Glutamatergic neuron (in vitro differentiated cells): ENCODE measurements around the gene ZRANB3. TPM values are rescaled to one million over a fixed set of nuclear protein-coding genes. Genes with fewer than 3 reads are reported as not detected.

ENCODE experiments used
- DNase-seq: peaks from one replicate; pipeline ENCODE4 v3.0.0; 2022
- H3K27ac Mint-ChIP-seq: one replicate; pipeline ENCODE4 v1.8.0; 2020; ENCODE audit warnings: mild to moderate bottlenecking, mixed read lengths, inconsistent platforms; ENCODE audit not compliant: unreplicated experiment
- H3K27me3 Mint-ChIP-seq: one replicate; pipeline ENCODE4 v1.8.0; 2020; ENCODE audit warnings: mild to moderate bottlenecking, moderate library complexity, mixed read lengths, inconsistent platforms; ENCODE audit not compliant: unreplicated experiment
- H3K36me3 Mint-ChIP-seq: one replicate; pipeline ENCODE4 v1.8.0; 2020; ENCODE audit warnings: mild to moderate bottlenecking, mixed read lengths, inconsistent platforms; ENCODE audit not compliant: unreplicated experiment
- H3K4me1 Mint-ChIP-seq: one replicate; pipeline ENCODE4 v1.8.0; 2020; ENCODE audit warnings: mild to moderate bottlenecking, low read depth, mixed read lengths, inconsistent platforms; ENCODE audit not compliant: unreplicated experiment
- H3K4me3 Mint-ChIP-seq: one replicate; pipeline ENCODE4 v1.8.0; 2020; ENCODE audit warnings: mild to moderate bottlenecking, mixed read lengths, inconsistent platforms; ENCODE audit not compliant: unreplicated experiment
- H3K9me3 Mint-ChIP-seq: one replicate; pipeline ENCODE4 v1.8.0; 2020; ENCODE audit warnings: mild to moderate bottlenecking, moderate library complexity, mixed read lengths, inconsistent platforms; ENCODE audit not compliant: unreplicated experiment
- total RNA-seq: library from RNA; stranded (reverse); fragmentation: NEBNext Ultra II Directional; extraction: Animal tissue kit (Norgen Biotek cat#: 25700); gene quantifications from one replicate; pipeline ENCODE4 v1.2.1, GENCODE V29; 2021; ENCODE audit not compliant: unreplicated experiment
- TF ChIP-seq, protein P1 (sequence below): fragments of 200-600 bp; sonication (generic); IDR thresholded peaks from one replicate; pipeline ENCODE4 v1.5.0; 2021; ENCODE audit not compliant: partially characterized antibody, unreplicated experiment

ZRANB3 gene
- total RNA-seq, 1 donor from 2014 or later, result 10.7 TPM

DNA sequence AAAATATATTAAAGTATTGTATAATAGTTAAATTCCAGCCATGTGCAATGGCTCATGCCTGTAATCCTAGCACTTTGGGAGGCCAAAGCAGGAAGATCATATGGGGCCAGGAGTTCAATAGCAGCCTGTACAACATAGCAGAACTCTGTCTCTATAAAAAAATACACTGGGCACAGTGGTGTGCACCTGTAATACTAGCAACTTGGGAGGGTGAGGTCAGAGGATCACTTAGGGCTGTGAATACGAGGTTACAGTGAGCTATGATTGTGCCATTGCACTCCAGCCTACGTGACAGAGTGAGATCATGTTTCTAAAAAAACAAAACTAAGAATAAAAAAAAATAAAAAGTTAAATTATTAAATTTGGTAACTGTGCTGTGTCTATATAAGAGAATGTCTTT lies 36.1 kb downstream of the ZRANB3 start:
- Mint-ChIP-seq H3K9me3 (peaks cover 5% of the 10 kb centered on the region), H3K36me3 (peaks cover 19% of the 10 kb centered on the region), H3K4me3 (no peak overlapping the region), H3K27me3 (no peaks in the 10 kb centered on the region), H3K27ac (no peak overlapping the region), H3K4me1 (no peaks in the 10 kb centered on the region)
- TF ChIP-seq, protein P1, sequence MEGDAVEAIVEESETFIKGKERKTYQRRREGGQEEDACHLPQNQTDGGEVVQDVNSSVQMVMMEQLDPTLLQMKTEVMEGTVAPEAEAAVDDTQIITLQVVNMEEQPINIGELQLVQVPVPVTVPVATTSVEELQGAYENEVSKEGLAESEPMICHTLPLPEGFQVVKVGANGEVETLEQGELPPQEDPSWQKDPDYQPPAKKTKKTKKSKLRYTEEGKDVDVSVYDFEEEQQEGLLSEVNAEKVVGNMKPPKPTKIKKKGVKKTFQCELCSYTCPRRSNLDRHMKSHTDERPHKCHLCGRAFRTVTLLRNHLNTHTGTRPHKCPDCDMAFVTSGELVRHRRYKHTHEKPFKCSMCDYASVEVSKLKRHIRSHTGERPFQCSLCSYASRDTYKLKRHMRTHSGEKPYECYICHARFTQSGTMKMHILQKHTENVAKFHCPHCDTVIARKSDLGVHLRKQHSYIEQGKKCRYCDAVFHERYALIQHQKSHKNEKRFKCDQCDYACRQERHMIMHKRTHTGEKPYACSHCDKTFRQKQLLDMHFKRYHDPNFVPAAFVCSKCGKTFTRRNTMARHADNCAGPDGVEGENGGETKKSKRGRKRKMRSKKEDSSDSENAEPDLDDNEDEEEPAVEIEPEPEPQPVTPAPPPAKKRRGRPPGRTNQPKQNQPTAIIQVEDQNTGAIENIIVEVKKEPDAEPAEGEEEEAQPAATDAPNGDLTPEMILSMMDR, result no peak
- no peak for DNase-seq

DNA sequence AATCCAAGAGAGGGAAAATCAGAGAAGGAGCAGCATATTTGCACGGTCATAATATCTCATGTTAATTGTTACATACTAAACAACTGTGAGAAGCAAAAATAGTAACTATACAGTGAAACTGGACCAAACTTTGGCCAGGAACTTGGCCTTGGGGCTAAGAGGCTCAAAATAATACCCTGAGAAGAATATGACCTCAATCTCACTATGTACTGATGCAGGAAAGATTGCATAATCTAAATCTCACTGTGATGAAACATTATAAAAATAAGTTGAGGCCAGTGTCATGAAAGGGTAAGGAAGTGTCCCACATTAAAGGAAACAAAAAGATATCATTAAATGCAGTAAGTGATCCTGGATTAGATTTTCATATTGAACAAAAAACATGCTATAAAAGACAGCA lies 36.5 kb downstream of the ZRANB3 start:
- no peak for DNase-seq
- Mint-ChIP-seq H3K36me3 (peaks cover 15% of the 10 kb centered on the region), H3K9me3 (peaks cover 5% of the 10 kb centered on the region), H3K27me3 (no peaks in the 10 kb centered on the region), H3K4me1 (no peaks in the 10 kb centered on the region), H3K4me3 (no peak overlapping the region), H3K27ac (no peak overlapping the region)
- TF ChIP-seq, protein P1, result no peak

DNA sequence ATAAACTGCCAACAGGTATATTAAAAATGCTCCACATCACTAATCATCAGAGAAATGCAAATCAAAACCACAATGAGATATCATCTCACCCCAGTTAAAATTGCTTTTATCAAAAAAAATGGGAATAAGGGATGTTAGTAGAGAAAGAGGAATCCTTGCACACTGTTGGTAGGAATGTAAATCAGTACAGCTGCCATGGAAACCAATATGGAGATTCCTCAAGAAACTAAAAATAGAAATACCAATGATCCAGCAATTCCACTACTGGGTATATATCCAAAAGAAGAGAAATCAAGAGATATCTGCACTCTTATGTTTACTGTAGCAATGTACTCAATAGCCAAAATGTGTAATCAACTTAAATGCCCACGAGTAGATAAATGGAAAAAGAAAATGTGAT lies 40.6 kb downstream of the ZRANB3 start:
- Mint-ChIP-seq H3K9me3 (peaks cover 3% of the 10 kb centered on the region), H3K4me1 (no peaks in the 10 kb centered on the region), H3K27me3 (no peaks in the 10 kb centered on the region), H3K36me3 (peaks cover 15% of the 10 kb centered on the region), H3K4me3 (no peak overlapping the region), H3K27ac (no peak overlapping the region)
- TF ChIP-seq, protein P1, result no peak
- DNase-seq, result no peak

DNA sequence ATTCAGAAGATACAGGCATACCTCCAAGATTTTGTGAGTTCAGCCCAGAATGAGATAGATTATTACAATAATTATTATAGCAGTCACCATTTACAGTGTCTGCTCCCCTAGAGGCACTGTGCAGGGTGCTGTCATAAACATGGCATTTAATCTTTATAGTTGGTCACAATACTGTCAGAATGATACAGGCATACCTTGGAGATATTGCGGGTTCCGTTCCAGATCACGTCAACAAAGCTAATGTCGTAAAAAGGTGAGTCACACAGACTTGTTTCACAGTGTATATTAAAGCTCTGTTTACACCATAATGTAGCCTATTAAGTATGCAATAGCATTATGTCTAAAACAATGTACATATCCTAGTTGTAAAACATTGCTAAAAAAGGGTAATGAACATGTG lies 45.6 kb downstream of the ZRANB3 start:
- no peak overlapping the region for H3K4me3 Mint-ChIP-seq
- no peaks in the 10 kb centered on the region for H3K4me1 Mint-ChIP-seq
- TF ChIP-seq, protein P1, result no peak

DNA sequence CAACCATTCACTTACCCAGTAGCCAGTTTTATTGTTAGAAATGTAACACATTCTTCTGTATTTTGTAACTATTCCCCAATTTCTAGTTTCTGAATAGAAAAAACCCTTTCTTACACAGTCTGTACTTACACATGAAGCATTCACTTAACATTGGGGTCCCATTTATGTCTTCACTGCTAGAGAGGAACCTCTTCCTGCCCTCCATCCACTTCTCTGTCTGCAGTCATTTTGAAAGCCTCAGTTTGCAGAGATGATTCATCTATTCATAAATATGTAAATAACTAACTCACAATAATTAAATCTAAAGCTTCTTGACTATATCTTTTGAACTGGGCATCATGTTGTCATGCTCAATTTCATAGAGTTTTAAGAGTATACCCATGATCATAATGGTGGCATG lies 55.9 kb downstream of the ZRANB3 start:
- Mint-ChIP-seq H3K4me1 (no peaks in the 10 kb centered on the region), H3K4me3 (no peak overlapping the region), H3K36me3 (no peaks in the 10 kb centered on the region), H3K9me3 (no peaks in the 10 kb centered on the region), H3K27ac (no peak overlapping the region), H3K27me3 (no peaks in the 10 kb centered on the region)
- TF ChIP-seq, protein P1, result no peak
- DNase-seq, result no peak

More for the DNA sequence above, 45.6 kb downstream of the ZRANB3 start:
- no peak for DNase-seq
- Mint-ChIP-seq H3K36me3 (peaks cover 20% of the 10 kb centered on the region), H3K27ac (no peak overlapping the region), H3K9me3 (peaks cover 3% of the 10 kb centered on the region), H3K27me3 (no peaks in the 10 kb centered on the region)
